HG03521 (cell line): ENCODE data around the gene FGF4.
"Not testable (repeated sequence)": the region's sequence is repeated elsewhere in the genome, so short reads cannot be mapped to it uniquely, and the experiment has no call there.

ENCODE experiments used
- ATAC-seq: cut with Tn5 transposase; IDR thresholded peaks from one replicate; pipeline ENCODE4 v1.9.1; 2021; ENCODE audit warnings: mild to moderate bottlenecking, moderate library complexity; ENCODE audit not compliant: unreplicated experiment

Gene FGF4

DNA sequence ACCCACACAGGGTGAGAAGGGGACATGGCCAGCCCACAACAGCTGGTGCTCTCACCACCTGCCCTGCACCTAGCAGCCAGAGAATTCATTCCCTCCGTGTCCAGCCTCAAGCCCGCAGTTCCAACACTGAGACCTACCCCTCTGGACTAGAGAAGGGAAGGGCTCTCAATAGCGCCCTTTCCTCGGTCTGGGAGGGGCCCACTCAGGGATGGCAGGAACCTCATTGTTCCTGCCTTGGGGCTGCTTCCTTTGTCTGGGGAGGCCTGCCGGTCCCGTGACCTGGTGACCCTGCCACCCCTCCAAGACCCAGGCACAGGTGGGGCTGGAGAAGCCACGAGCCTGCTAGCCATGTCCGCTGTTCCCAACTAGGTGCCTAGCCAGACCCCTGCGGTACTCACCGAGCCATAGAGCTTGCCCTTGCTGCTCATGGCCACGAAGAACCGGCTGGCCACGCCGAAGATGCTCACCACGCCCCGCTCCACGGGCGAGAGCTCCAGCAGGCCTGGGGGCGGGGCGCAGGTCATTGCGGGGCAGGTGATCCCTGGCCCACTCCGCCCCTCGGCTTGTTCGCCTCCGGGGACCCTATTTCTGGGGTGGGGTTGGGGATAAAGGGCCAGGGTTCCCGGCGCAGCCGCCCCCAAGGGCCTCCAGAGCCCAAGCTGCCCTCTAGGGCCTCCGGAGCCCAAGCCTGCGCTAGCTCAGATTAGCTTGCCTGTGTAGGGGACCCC, 1.4 kb downstream of the FGF4 start:
- ATAC-seq = no peak

DNA sequence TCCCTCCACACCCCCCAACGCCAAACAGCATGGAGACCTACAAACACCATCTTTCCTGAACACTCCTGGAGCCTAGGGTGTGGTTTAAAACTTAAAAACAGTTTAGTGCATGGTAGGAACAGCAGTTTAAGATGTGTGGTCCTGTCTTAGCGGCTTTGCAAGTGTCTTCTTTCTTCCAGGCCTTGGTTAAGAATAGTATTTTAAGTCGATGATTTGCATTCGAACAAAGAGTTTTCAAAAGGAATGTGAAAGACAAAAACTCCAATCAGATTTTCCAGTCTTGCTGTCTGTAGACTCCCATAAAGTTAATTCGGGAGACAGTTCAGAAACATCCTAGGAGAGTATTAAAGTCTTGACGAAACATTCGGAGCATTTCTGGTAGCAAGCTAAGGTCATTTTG, 3.7 kb downstream of the FGF4 start:
- no peak for ATAC-seq

DNA sequence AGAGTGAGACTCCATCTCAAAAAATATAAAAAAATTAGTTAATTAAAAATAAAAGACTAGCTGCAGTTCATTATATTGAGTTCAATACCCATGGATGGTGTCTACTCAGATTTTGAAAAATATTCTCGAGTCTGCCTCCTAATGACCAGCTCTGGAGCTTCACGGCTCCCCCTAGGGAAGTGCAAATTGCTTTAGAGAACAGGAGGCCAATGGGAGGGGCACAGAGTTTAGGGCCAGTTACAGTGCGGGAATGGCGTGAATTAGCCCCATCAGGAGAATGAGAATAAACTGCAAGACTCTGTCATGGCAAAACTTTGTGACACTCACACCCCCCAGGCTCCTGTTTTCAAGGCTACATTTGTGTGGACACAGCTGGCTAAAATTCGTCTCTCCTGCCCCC, 4.6 kb downstream of the FGF4 start:
- ATAC-seq = no peak

DNA sequence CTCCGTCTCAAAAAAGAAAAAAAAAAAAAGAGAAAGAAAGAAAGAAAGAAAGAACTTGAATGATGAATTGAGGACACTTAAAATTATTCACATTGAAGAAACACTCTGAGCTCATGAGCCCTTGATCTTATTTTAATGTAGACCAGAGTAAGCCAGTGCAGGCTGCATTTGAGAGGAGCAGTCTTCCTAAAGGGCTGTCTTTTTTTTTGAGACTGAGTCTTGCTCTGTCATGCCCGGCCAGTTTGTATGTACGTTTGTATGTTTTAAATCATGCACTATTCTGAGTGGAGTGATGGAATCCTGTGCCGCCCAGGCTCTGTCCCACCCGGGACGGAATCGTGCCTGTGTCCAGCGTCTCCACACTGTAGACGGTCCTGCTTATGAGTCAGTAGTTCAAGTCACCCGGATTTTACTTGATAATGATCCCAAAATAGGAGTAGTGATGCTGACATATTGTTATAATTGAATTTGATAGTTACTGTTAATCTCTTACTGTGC, 9.6 kb downstream of the FGF4 start:
- no peak for ATAC-seq

DNA sequence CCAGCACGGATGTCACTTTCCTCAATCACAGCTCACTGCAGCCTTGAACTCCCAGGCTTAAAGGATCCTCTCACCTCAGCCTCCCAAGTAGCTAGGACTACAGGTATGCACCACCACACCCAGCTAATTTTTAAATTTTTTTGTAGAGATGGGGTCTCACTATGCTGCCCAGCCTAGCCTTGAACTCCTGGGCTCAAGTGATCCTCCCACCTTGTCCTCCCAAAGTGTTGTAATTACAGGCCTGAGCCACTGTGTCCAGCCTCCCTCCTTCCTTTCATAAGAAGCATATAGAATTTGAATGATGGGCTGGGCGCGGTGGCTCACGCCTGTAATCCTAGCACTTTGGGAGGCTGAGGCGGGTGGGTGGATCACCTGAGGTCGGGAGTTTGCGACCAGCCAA, 10.2 kb downstream of the FGF4 start:
- ATAC-seq = not testable (repeated sequence)

DNA sequence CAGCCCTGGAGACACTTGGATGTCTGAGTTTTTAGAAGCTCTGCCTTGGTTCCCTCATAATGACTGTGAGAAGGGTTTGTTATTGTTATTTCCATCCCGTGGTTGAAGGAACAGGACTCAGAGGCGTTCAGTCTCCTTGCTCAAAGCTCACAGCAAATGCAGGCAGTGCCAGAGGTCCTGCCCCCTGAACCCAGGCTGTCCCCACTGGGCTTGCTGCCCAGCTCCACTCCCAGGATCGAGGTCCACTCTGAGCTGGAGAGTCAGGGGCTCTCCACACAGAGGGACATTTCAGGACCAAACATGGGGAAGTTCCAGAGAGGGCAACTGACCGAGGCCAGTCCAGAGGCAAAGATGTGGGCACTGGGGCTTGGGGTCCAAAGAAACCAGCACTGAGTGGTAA, 14.8 kb downstream of the FGF4 start:
- no peak for ATAC-seq

DNA sequence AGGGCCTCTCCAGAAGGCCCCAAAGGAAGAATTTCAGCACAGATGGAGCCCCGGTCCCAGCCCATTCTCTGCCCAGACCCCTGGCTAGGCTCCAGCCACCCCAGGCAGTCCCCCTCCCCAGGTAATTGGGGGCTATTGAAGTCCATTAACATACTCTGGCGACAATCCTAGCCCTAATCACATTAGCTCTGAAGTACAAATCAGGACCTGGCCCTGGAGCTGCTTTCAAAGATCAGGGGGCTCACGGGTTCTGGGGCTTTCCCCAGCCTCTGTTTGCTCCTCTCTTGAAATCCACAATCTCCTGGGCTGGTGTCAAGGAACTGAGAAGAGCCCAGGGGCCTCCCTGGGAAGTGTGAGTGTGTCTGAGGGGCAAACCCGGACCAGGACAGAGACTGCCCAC, 22.3 kb downstream of the FGF4 start:
- no peak for ATAC-seq

DNA sequence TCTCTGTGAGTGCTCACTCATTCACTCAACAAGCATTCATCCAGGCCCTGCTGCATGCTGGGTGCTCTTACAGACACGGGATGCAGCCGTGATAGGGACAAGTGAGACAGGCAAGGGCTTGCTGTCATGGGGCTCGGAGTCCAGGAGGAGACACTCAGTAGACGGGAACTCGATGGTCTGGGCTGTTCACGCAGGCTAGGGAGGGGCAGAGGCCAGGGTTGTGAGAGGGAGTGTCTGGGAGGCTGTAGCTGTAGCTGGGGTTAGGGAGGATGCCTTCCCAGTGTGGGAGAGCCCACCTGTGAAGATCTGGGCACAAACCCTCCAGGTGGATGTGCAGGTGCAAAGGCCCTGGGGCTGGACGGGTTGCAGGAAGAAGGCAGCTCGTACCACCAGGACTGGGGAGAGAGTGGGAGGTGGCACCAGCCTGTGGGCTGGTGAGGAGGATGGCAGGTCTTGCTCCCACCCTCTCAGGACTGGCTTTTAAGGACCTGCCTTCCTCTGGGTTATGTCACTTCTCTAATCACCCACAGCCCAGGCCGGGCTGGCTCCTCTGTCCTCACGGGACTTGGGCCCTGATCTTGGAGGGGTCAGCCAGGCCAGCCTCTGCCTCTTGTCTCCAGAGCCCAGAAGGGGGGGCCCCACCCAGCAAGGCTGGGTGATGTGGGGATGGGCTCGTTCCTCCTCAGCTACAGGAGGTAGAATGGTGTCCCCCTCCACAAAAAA, 24.1 kb downstream of the FGF4 start:
- no peak for ATAC-seq

DNA sequence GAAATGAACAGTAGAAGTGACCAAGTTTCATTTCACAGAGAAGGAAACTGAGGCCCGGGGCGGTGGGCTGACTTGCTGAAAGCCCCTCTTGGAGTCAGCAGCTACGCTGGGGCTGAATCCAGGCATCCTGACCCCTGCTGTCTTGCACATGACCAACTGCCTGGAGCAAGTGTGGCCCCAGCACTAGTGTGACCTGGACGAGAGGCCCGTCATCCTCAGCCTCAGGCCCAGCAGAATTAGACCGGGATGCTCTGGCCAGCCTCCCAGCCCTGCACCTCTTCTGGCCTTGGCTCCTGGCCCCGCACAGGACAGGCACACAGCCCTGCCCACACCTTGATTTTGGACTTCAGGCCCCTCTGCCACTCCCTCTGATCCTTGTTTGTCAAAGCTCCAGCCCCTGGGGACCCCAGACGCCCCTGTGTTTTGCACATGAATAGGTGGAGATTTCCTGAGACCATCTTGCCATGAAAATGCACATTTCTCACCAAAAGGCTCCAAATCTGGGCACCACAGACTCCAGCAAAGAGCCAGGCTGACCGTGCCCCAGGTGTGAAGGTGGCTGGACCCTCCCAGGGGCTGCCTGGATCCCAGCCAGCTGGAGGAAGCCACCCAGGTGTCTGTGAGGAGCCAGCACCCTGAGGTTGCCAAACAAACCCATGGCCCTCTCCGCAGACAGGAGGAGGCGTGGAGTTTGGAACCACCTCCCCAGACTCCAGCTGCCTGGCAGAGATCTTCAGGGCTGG, 24.9 kb downstream of the FGF4 start:
- ATAC-seq = no peak

DNA sequence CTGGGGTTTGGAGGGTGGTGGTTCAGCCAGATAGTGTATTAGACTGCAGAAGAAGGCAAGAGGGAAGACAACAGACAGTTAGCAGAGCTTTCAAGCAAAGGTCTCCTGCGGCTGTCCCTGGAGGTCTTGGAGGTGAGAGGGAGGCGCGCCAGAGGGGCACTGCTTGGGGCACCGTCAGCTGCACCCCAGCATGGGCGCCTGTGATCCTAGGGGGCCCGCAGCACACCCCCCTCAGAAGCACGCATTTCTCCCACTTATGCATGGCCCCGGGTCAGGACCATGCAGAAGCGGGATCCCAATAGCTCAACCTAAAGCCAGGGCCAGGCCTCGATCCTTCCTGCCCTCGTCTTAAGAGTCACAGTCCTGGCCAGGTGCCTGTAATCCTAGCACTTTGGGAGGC, 26.5 kb downstream of the FGF4 start:
- no peak for ATAC-seq

DNA sequence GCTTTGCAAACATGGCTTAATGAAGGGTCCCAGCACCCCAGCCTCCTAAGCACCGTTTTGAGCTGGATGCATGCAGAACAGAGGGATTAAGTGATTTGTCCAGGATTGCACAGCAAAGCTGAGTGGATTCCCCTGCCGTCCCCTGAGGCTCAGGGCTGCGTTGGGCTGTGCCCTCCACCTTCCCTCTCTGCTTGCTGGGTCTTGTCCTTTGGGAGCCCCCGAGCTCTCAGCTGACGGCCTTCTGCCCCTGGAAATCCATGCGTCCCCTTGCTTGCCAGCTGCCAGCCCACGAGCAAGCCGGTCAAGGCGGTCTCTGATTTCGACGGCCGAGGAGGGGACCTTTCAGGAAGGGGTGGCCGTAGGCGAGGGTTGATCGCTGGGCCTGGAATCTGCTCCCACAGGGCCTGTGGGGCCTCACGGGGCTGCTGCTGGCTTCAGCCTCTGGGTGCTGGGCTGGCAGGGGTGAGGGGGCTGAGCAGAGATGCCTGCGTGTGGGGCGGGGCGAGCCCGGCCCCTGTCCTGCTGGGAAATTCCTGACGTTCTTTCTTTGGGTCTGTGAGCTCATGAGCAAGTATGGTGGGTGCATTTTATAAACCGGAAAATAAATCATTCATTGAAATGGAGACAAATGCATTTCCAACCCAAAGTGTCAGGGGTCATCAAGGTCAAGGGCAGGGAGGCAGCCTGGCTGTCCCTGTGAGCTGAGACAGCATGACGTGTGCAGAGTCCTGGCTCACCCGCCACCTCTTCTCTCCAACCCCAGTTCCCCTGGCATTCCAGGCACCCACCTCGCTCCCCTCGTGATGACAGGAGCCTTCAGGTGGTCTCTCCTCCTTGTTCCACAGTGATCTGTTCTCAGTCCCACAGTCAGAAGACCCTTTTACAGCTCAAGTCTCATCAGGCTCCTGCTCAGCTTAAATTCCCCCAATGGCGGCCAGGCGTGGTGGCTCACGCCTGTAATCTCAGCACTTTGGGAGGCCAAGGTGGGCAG, 28.1 kb downstream of the FGF4 start:
- no peak for ATAC-seq

DNA sequence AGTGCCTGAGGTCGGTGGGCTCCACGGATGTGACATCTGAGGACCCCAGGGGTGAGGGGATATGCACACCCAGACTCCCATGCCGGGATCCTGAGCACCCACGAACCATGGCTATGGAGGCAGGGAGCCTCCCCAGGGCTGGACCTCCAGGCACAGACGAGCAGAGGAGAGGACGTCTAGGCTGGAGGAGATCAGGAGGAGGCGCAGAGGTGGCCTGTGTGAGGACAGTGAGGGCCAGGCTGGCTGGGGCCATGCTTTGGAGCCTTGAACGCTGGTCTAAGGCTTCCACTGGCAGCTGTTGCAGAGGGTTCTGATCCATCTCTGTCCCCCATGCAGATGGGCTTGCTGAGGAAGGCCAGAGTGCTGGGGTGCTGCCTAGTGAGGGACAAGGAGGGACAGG, 29.0 kb downstream of the FGF4 start:
- no peak for ATAC-seq

DNA sequence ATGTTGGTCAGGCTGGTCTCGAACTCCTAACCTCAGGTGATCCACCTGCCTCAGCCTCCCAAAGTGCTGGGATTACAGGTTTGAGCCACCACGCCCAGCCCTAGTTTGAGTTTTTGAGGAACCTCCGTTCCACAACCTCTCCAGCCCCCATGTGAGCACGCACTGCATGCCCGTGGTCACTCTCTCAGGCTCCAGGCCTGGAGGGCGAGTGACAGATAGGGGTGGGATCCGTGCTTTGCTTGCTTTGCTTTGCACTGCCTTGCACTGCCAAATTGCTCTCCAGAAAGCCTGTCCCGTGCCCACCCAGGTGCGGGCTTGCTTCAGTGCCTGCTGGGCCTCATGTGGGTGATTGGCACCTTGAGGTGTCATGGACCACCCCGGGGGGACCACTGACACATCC, 29.9 kb downstream of the FGF4 start:
- no peak for ATAC-seq

DNA sequence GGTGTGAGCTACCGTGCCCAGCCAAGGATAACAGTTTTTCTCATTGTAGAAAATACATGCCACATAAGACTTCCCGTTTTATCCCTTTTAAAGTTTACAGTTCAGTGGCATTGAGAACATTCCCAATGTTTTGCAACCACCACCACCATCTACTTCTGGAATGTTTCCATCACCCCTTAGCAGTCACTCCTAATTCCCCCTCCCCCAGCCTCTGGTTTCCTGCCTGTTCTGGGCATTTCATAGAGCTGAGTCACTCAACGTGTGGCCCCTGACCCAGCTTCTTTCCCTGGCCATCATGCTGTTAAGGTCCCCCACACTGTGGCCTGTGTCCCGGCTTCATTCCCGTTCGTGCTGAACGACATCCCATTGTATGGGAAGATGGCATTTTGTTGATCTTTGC, 30.7 kb downstream of the FGF4 start:
- no peak for ATAC-seq

DNA sequence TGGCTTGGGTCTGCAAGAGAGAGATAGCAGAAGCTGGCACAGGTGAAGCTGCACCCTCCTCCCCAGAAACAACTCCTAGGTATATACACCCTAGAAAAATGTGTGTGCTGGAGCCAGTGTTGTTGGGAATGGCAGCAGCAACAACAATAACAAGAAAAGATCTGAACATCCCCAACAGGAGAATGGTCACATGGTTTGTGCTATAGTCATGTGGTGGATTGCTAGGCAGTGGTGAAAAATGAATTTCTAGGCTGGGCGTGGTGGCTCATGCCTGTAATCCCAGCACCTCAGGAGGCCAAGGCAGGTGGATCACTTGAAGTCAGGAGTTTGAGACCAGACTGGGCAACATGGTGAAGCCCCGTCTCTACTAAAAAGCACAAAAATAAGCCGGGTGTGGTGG, 40.3 kb downstream of the FGF4 start:
- ATAC-seq = no peak

DNA sequence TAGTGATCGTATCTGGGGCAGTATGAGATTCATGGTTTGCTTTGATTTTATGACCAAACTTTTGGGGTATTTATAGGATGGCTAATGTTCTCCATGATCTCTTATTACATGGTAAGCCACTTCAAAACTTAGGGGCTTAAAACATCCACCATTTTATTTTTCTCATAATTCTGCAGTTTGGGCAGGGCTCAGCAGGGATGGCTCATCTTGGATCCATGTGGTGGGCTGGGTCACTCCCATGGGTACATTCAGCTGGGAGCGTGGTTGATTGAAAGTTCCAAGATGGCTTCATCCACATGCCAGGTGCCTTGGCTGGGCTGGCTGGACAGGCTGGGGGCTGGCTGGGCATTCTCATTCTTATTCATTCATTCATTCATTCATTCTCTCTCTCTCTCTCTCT, 40.8 kb downstream of the FGF4 start:
- no peak for ATAC-seq

DNA sequence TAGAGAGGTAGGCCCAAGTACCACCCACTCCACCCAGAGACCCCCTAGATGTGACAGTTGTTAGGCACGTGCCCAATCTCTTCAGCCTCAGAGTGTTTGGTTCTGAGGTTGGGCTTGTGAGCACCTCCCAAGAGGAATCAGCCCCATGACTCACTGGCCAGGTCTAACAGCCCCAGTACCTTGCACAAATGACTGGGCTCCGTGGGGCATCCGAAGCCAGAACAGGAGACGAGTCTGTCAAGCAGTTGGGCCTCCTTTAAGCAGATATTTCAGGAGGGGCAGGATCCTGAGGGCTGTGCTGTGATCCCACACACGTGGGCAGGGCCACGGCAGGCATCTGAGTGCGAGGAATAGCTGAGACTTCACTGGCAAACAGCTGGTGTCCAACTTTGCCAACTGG, 42.2 kb downstream of the FGF4 start:
- ATAC-seq = no peak

DNA sequence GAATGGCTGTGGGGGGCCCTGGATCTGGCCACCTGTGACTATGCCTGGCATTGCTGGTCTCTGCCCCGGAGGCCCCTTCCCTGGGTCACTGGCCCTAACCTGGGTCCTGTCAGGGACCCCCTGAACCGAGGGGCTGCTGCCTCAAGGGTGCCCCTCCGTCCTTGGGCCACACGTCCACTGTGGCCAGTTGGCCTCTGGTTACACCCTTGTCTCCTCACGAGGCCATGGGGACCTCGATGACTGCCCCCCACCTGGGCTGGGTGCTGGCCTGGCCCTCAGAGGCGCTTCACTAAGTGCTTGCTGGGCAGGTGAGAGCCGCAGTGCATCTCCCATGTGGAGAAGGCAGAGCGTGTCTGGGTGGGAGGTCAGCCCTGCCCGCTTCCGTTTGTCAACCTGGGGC, 44.0 kb downstream of the FGF4 start:
- ATAC-seq = no peak

DNA sequence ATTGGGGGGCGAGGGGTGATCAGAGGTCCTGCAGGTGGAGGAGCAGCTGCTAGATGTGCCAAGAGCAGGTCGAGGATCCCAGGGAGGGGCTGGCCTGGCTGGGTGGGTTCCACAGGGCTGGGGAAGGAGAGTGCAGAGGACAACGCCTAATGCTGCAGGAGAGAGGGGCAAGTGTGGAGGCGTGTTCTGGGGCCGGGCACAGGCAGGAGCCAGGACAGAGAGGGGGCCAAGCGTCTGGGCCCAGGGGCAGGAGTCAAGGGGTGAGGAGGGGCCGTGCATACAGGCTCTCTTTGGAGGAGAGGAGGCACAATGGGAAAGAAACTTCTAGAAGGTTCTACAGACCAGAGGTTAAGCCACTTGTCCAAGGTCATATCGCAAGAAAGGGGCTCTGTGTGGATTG, 44.6 kb downstream of the FGF4 start:
- no peak for ATAC-seq

DNA sequence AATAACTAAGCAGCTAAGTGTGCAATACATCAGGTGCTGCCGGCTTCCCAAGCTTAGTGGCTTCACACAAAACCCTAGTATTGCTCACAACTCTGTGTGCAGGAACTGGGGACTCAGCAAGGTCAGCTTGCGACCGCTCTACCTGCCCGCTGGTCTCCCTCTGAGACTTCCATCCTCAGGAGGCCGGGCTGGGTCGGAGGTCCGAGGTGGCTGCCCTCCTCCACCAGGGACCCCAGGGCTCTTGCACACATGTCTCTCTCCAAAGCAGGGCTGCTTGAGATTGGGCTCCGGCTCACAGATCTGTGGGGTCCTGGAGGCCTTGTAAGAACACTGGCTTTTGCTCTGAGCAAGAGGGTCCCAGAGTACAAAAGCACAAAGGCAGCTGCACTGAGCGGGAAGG, 45.9 kb downstream of the FGF4 start:
- ATAC-seq = no peak

DNA sequence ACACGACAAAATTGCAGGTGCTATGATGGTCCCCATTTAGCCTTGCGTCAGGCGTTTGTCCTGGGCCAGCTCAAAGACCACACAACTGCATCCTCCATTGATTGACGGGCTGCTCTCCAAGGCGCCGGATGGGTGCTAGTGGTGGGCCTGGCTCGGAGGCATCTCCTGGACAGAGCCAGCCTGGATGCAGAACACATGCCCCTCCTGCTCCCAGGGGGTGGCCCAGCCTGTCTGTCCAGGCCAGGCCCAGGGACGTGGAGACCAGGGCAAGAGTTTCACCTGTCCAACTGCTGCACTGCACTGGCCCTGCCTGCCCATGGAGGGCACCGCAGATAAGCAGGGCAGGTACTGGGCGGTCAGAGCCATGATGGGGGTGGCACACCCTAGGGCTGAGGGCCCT, 47.9 kb downstream of the FGF4 start:
- no peak for ATAC-seq
